HAP-1 (cell line): ENCODE data around the gene CENPB.

Experiments
- DNase-seq, 2 experiments: peaks; one replicate each; pipeline ENCODE4 v3.0.0-alpha.2; 2016 to 2020; ENCODE audit warnings: low spot score in 2 of 2
- H3K27me3 ChIP-seq: fragments of 250-450 bp; sonication (Bioruptor Pico); 2 replicates; pipeline ENCODE4 v1.5.1; 2020; ENCODE audit warnings: low read depth, mild to moderate bottlenecking, moderate library complexity
- H3K36me3 ChIP-seq: fragments of 250-450 bp; sonication (Bioruptor Pico); replicated peaks from 2 replicates; pipeline ENCODE4 v1.5.1; 2020; ENCODE audit warnings: mild to moderate bottlenecking
- H3K4me1 ChIP-seq: fragments of 250-450 bp; sonication (Bioruptor Pico); 2 replicates; pipeline ENCODE4 v1.5.1; 2020; ENCODE audit warnings: mild to moderate bottlenecking
- H3K4me3 ChIP-seq: fragments of 250-450 bp; sonication (Bioruptor Pico); 2 replicates; pipeline ENCODE4 v1.5.1; 2020; ENCODE audit warnings: mild to moderate bottlenecking, moderate library complexity
- H3K9me3 ChIP-seq: fragments of 250-450 bp; sonication (Bioruptor Pico); 2 replicates; pipeline ENCODE4 v1.5.1; 2020; ENCODE audit warnings: mild to moderate bottlenecking, moderate library complexity
- in situ Hi-C: fragments of 300-500 bp; cut with MboI; formaldehyde crosslinking; loops from 3 replicates; pipeline ENCODE4 v1.14.3; 2020; ENCODE audit warnings: low sequenced_read_pairs, inconsistent platforms, mixed read lengths

The CENPB gene

DNA sequence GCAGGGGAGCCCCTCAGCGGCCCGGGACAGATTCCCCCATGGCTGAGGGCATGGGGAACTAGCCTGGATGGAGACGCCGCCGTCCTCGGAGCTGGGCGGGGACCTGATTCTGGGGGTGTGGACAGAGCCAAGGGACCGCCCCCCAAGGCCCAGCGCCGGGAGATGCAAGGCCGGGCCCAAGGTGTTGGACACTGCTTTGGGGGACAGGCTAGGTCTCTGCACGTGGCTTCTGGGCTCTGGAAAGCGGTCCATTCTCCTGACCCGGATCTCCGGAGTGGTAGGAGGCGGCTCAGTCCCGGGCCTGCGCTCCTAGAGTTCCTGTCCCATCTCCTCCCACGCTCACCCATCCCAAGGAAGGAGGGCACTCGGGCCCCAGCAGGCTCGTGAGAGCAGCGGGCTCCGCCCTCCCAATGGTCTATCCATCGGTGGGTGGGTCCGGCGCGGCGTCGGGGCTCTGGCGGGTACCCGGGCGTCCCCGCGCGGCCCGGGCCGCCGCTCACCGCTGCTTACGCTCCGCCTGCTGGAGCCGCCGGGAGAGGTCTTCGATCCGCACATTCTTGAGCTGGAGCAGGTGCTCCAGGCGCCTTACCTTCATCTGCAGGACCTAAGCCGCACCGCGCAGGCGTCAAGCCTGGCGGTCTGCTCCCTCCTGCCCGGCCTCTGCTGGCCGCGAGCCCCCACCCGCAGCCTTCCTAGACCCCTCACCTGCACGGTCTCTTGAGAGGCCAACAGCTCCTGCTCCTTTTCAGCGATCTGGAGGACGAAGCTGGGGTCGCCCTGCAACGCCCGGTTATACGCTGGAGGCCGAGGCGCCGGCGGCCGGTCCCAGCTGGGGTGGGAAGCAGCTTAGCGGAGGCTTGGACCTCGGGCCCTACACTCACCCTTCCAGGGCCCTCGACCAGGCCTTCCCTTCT, 8.6 kb downstream of the CENPB start:
- H3K4me3 ChIP-seq, result no peak overlapping the region
- H3K4me1 ChIP-seq, result 0 out of 2 replicates have a peak, but pooled peaks cover 2% of the 10 kb centered on the region
- no peaks in the 10 kb centered on the region for H3K36me3 ChIP-seq
- DNase-seq, result no peak
- no peaks in the 10 kb centered on the region for H3K27me3 ChIP-seq
- in situ Hi-C loops, result no loop called here
- no peaks in the 10 kb centered on the region for H3K9me3 ChIP-seq

GRCh38 chr20:3777381-3777715, 9.2 kb downstream of the CENPB start:
- no peak overlapping the region for H3K4me3 ChIP-seq

DNA sequence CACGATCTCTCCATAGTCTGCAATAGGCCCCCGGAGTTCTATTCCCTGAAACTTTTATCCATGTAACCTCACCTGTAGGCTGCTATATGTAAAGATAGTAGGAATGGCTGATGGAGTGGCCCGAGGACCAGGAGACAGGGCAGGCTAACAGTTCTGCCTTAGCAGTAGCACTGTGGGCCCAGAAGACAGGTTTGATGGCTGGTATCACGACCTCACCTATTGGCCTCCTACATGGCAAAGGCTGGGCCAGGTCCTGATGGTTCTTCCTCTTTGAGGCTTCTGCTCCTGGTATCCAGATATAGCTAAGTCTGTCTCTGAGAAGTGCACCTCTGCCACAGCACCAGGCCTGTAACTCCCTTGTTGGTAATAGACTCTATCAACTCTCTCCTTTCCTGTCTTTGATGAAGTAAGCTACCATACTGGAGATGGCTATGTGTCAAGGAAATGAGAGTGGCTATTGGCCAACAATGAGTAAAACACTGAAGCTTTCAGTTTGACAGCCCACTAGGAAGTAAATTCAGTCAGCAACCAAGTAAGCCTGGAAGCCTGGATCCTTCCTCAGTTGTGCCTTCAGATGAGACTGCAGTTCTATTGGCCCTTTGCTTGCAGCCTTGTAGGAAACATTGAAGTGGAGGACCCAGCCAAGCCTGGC, 11.0 kb downstream of the CENPB start:
- no peaks in the 10 kb centered on the region for H3K9me3 ChIP-seq
- in situ Hi-C loops, result no loop called here
- H3K36me3 ChIP-seq, result no peaks in the 10 kb centered on the region
- H3K4me1 ChIP-seq, result no peaks in the 10 kb centered on the region
- DNase-seq, result no peak
- H3K4me3 ChIP-seq, result no peak overlapping the region
- H3K27me3 ChIP-seq, result no peaks in the 10 kb centered on the region

More at GRCh38 chr20:3777381-3777715, 9.2 kb downstream of the CENPB start:
- no peak for DNase-seq
- no peaks in the 10 kb centered on the region for H3K27me3 ChIP-seq
- no peaks in the 10 kb centered on the region for H3K9me3 ChIP-seq
- in situ Hi-C loops, result no loop called here
- H3K36me3 ChIP-seq, result no peaks in the 10 kb centered on the region
- H3K4me1 ChIP-seq, result 0 out of 2 replicates have a peak, but pooled peaks cover 2% of the 10 kb centered on the region

DNA sequence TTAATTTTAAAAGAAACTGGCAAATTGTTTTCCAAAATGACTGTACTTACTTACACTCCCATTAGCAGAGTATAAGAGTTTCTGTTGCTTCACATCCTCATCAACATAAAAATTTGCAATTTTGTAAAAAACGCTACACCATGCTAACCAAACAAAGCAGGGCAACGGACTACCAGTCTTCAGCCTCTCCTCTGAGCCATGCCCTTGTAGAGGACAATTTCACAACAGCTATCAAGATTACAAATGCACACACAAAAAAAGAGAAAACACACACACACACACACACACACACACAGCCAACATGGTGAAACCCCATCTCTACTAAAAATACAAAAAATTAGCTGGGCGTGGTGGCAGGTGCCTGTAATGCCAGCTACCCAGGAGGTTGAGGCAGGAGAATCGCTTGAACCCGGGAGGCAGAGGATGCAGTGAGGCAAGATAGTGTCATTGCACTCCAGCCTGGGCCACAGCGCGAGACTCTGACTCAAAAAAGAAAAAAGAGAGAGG, 14.9 kb downstream of the CENPB start:
- Histone ChIP-seq H3K36me3 (0 out of 2 replicates have a peak, but pooled peaks cover 2% of the 10 kb centered on the region), H3K9me3 (no peaks in the 10 kb centered on the region), H3K4me3 (no peak overlapping the region), H3K27me3 (no peaks in the 10 kb centered on the region), H3K4me1 (peaks cover 8% of the 10 kb centered on the region)
- no peak for DNase-seq
- in situ Hi-C loops, result no loop called here

GRCh38 chr20:3768342-3769130, 18.0 kb downstream of the CENPB start:
- Histone ChIP-seq H3K4me3 (peak overlapping the region; percentile 91), H3K27me3 (no peaks in the 10 kb centered on the region), H3K4me1 (peaks cover 13% of the 10 kb centered on the region), H3K9me3 (no peaks in the 10 kb centered on the region), H3K36me3 (peaks cover 10% of the 10 kb centered on the region)
- DNase-seq, result peak; percentile 84 to 87
- in situ Hi-C loops, result no loop called here

GRCh38 chr20:3767427-3768341, 18.9 kb downstream of the CENPB start, which contains the start of gene ADISSP:
TSS of gene ADISSP (minus strand) at chr20:3767753. CDS start at chr20:3760100, 7,653 bp downstream.
- peaks cover 10% of the 10 kb centered on the region for H3K36me3 ChIP-seq
- peak; percentile 98 to 99 for DNase-seq
- no peaks in the 10 kb centered on the region for H3K9me3 ChIP-seq
- no peaks in the 10 kb centered on the region for H3K27me3 ChIP-seq
- H3K4me1 ChIP-seq, result peaks cover 13% of the 10 kb centered on the region
- peak within 1 kb of the TSS; percentile 91 for H3K4me3 ChIP-seq
- in situ Hi-C loops, result no loop called here

- no peaks in the 10 kb centered on the region for H3K27me3 ChIP-seq
- H3K4me1 ChIP-seq, result peaks cover 13% of the 10 kb centered on the region
- in situ Hi-C loops, result no loop called here
- DNase-seq, result peak in 1 of 2 experiments; percentile 55
- H3K9me3 ChIP-seq, result no peaks in the 10 kb centered on the region
- H3K36me3 ChIP-seq, result peaks cover 10% of the 10 kb centered on the region
- peak overlapping the region; percentile 91 for H3K4me3 ChIP-seq
Observed at GRCh38 chr20:3767110-3767426, 19.5 kb downstream of the CENPB start.

- in situ Hi-C loops, result no loop called here
- H3K27me3 ChIP-seq, result no peaks in the 10 kb centered on the region
- H3K36me3 ChIP-seq, result peaks cover 14% of the 10 kb centered on the region
- H3K9me3 ChIP-seq, result no peaks in the 10 kb centered on the region
- peaks cover 13% of the 10 kb centered on the region for H3K4me1 ChIP-seq
- DNase-seq, result peak in 1 of 2 experiments; percentile 12
- H3K4me3 ChIP-seq, result peak overlapping the region; percentile 91
Observed at GRCh38 chr20:3766422-3767109, 20.0 kb downstream of the CENPB start.

GRCh38 chr20:3765171-3765882, 21.2 kb downstream of the CENPB start:
- Histone ChIP-seq H3K9me3 (no peaks in the 10 kb centered on the region), H3K36me3 (peaks cover 16% of the 10 kb centered on the region), H3K4me3 (no peak overlapping the region), H3K27me3 (no peaks in the 10 kb centered on the region), H3K4me1 (peaks cover 13% of the 10 kb centered on the region)
- no peak for DNase-seq
- in situ Hi-C loops, result no loop called here

DNA sequence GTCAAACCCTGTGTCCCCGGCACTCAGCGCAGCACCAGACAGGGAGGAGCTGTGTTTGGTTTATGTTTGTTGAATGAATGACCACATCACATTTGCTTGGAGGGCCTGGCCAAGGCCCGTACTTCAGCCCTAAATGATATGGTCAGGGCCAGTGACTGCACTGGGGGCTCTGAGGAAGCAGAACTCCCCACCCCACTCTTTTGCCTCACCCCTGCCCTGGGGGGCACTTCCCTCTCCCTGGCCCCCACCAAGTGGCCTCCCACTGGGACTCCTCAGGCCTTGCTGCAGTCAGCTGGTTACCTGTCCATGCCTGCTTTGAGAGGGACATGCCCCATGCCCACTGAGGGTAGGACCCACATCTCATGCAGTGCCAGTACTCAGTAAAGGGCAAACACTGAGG, 21.9 kb downstream of the CENPB start:
- no peaks in the 10 kb centered on the region for H3K9me3 ChIP-seq
- DNase-seq, result no peak
- H3K36me3 ChIP-seq, result peaks cover 16% of the 10 kb centered on the region
- H3K4me3 ChIP-seq, result no peak overlapping the region
- no peaks in the 10 kb centered on the region for H3K27me3 ChIP-seq
- H3K4me1 ChIP-seq, result peaks cover 13% of the 10 kb centered on the region
- in situ Hi-C loops, result no loop called here

- Histone ChIP-seq H3K27me3 (no peaks in the 10 kb centered on the region), H3K36me3 (peaks cover 19% of the 10 kb centered on the region), H3K4me1 (peaks cover 11% of the 10 kb centered on the region), H3K9me3 (no peaks in the 10 kb centered on the region), H3K4me3 (no peak overlapping the region)
- in situ Hi-C loops, result no loop called here
- DNase-seq, result no peak
Observed at GRCh38 chr20:3763671-3764601, 22.6 kb downstream of the CENPB start.
